OCI-LY3 (cell line): ENCODE data around the gene LHX4.

ENCODE experiments used
- EZH2phosphoT487 ChIP-seq: fragments of 200-600 bp; shearing (Covaris generic); IDR thresholded peaks from 2 replicates; pipeline ENCODE4 v1.6.1; 2018; ENCODE audit warnings: antibody characterized with exemption, mixed run types, low read depth
- TF ChIP-seq, protein P1 (sequence below): fragments of 200-600, 300-600 bp; sonication (generic); IDR thresholded peaks from 2 replicates; pipeline ENCODE4 v1.5.1; 2014; ENCODE audit warnings: antibody characterized with exemption, low read length, low read depth

- TF ChIP-seq, protein P1, sequence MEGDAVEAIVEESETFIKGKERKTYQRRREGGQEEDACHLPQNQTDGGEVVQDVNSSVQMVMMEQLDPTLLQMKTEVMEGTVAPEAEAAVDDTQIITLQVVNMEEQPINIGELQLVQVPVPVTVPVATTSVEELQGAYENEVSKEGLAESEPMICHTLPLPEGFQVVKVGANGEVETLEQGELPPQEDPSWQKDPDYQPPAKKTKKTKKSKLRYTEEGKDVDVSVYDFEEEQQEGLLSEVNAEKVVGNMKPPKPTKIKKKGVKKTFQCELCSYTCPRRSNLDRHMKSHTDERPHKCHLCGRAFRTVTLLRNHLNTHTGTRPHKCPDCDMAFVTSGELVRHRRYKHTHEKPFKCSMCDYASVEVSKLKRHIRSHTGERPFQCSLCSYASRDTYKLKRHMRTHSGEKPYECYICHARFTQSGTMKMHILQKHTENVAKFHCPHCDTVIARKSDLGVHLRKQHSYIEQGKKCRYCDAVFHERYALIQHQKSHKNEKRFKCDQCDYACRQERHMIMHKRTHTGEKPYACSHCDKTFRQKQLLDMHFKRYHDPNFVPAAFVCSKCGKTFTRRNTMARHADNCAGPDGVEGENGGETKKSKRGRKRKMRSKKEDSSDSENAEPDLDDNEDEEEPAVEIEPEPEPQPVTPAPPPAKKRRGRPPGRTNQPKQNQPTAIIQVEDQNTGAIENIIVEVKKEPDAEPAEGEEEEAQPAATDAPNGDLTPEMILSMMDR = 0 out of 2 replicates have a peak, but pooled peaks have one; percentile 6
- TF ChIP-seq EZH2phosphoT487 = no peak
Observed at GRCh38 chr1:180243517-180244221, 13.6 kb downstream of the LHX4 start.
